Omental fat pad (tissue), 4 donors: ENCODE results near the gene ZC3H12C. TPM values are rescaled to one million over a fixed set of nuclear protein-coding genes. Genes with fewer than 3 reads are reported as not detected.

Source experiments
- ATAC-seq: fragments of 150-250 bp; one replicate; pipeline ENCODE4 v1.9.1; 2016; ENCODE audit warnings: mild to moderate bottlenecking, moderate library complexity; ENCODE audit not compliant: low FRiP score
- DNase-seq: peaks from one replicate; pipeline ENCODE4 v3.0.0-alpha.2; 2019; ENCODE audit warnings: low spot score
- CTCF ChIP-seq, 3 donors: fragments of 450-650 bp; IDR thresholded peaks; one replicate each; pipeline ENCODE4 v1.5.1; 2016 to 2017; ENCODE audit warnings: antibody characterized with exemption in 3 of 3, mild to moderate bottlenecking in 3 of 3, moderate library complexity in 2 of 3
- total RNA-seq, 4 donors: library from RNA; depleted of rRNA; stranded (reverse); fragments of >200 nt; gene quantifications; one replicate each; pipeline ENCODE4 v1.1.0, GENCODE V29; 2016

ZC3H12C gene
- 10 to 100 TPM; 12.0 to 19.4 (median 15.7) TPM for total RNA-seq

- peak; percentile 86 for ATAC-seq
- TF ChIP-seq CTCF (IDR thresholded peaks at IDR 0.05) = peak in 2 of 3 donors; percentile 25 to 62
These were observed at the start of gene ZC3H12C for GRCh38 chr11:110092515-110093406. Gene ZC3H12C (plus strand): TSS chr11:110093392. CDS start chr11:110093412, 20 bp downstream.

GRCh38 chr11:110044226-110044968, 48.8 kb upstream of the ZC3H12C start:
- TF ChIP-seq CTCF (IDR thresholded peaks at IDR 0.05) = no peak
- no peak for DNase-seq
- ATAC-seq = no peak

More at GRCh38 chr11:110092515-110093406, at the start of gene ZC3H12C:
- peak; percentile 52 for DNase-seq

- DNase-seq (no peak), ATAC-seq (no peak)
- no peak for TF ChIP-seq CTCF (IDR thresholded peaks at IDR 0.05)
These were observed 46.3 kb upstream of the ZC3H12C start for GRCh38 chr11:110046775-110047380.

- no peak for TF ChIP-seq CTCF (IDR thresholded peaks at IDR 0.05)
- ATAC-seq (no peak), DNase-seq (no peak)
These were observed 43.5 kb upstream of the ZC3H12C start for GRCh38 chr11:110049501-110050200.

GRCh38 chr11:110050201-110050506, 43.0 kb upstream of the ZC3H12C start:
- DNase-seq = no peak
- TF ChIP-seq CTCF (IDR thresholded peaks at IDR 0.05) = no peak
- no peak for ATAC-seq

- TF ChIP-seq CTCF (IDR thresholded peaks at IDR 0.05) = no peak
- DNase-seq (no peak), ATAC-seq (no peak)
These were observed 39.3 kb upstream of the ZC3H12C start for GRCh38 chr11:110053848-110054414.
